ENCODE data around the gene TBC1D22A. TPM values are rescaled to one million over a fixed set of nuclear protein-coding genes. Genes with fewer than 3 reads are reported as not detected.

The TBC1D22A gene
- total RNA-seq, 1 donor from 2014 or later = 34.1 TPM

DNA sequence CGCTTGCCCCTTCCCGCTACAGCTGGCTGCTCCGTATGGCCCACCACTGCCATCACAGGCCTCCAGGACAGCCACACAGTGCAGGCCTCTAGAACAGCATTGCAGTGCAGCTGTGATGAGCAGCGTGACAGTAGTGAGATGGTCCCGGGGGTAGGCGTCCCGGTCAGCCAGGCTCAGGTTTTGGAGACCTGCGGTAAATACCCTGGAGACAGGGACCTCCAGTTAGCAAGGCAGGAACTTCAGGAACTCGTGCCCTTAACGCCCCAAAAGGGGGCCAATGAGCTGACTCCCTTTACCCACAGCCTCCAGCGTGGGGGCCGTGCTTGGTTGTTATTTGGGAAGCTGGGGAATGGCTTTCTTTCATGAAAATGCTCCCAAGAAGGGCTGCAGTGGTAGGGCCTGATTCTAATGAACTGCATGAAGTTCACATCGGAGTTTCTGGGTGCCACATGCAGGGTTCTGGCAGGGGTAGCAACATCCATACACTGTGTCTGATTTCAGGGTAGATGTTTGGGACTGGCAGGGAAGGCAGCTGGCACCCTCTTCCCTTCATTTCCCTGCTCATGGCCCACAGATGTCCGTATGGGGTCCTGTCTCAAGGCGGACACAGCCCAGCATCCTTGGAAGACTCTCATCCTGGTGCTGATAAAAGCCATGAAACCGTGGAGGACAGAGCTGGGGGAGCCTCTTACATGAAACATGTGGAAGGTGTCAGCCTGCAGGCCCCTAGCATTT is 440.5 kb downstream of the TBC1D22A start:
- no peaks in the 10 kb centered on the region for H3K27me3 ChIP-seq (ENCODE audit: low read depth)

DNA sequence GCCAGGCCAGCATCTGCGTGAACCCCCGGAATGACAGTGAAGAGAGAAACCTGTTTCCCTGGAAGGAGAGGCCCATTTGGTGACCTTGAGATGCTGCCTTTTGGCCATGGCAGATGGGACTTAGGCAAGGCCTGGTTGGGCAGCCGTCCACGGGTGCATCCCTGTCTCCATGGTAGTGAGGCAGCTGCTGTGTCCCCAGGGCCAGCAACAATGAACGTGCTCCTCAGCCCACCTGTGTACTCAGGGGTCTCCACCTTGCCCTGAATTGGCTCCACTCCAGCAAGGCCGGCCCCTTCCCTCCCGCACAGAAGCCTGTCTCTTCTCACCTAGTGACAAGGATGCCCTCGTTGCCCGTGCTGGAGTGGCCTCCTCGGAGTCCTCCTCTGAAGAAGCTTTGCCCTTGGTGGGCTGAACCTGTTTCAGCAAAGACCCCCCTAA is 441.1 kb downstream of the TBC1D22A start:
- no peak for TF ChIP-seq CTCF (IDR thresholded peaks at IDR 0.05)
- Histone ChIP-seq H3K4me3 (no peak overlapping the region), H3K27ac (no peak overlapping the region), H3K36me3 (no peaks in the 10 kb centered on the region), H3K4me1 (no peaks in the 10 kb centered on the region), H3K9me3 (no peaks in the 10 kb centered on the region), H3K27me3 (ENCODE audit: low read depth) (no peaks in the 10 kb centered on the region)
- DNase-seq = no peak
- intact Hi-C loops (cut with DNase I) = no loop called here
- no peak for ATAC-seq

More for the DNA sequence above, 440.5 kb downstream of the TBC1D22A start:
- no peak overlapping the region for H3K27ac ChIP-seq
- no peaks in the 10 kb centered on the region for H3K36me3 ChIP-seq
- no peaks in the 10 kb centered on the region for H3K4me1 ChIP-seq
- DNase-seq (no peak), ATAC-seq (no peak)
- no peak for TF ChIP-seq CTCF (IDR thresholded peaks at IDR 0.05)
- intact Hi-C loops (cut with DNase I) = no loop called here
- no peak overlapping the region for H3K4me3 ChIP-seq
- no peaks in the 10 kb centered on the region for H3K9me3 ChIP-seq

GRCh38 chr22:47204002-47204979 is 441.8 kb downstream of the TBC1D22A start:
- ATAC-seq (no peak), DNase-seq (no peak)
- Histone ChIP-seq H3K4me1 (no peaks in the 10 kb centered on the region), H3K4me3 (no peak overlapping the region), H3K9me3 (no peaks in the 10 kb centered on the region), H3K27ac (no peak overlapping the region), H3K36me3 (no peaks in the 10 kb centered on the region), H3K27me3 (ENCODE audit: low read depth) (peaks cover 3% of the 10 kb centered on the region)
- intact Hi-C loops (cut with DNase I) = no loop called here
- TF ChIP-seq CTCF (IDR thresholded peaks at IDR 0.05) = no peak

- Histone ChIP-seq H3K4me3 (no peak overlapping the region), H3K27ac (no peak overlapping the region), H3K4me1 (no peaks in the 10 kb centered on the region), H3K9me3 (no peaks in the 10 kb centered on the region), H3K27me3 (ENCODE audit: low read depth) (peaks cover 6% of the 10 kb centered on the region), H3K36me3 (no peaks in the 10 kb centered on the region)
- DNase-seq = no peak
- TF ChIP-seq CTCF (IDR thresholded peaks at IDR 0.05) = no peak
- intact Hi-C loops (cut with DNase I) = no loop called here
- no peak for ATAC-seq
Measured at GRCh38 chr22:47205081-47205491, 442.6 kb downstream of the TBC1D22A start.

DNA sequence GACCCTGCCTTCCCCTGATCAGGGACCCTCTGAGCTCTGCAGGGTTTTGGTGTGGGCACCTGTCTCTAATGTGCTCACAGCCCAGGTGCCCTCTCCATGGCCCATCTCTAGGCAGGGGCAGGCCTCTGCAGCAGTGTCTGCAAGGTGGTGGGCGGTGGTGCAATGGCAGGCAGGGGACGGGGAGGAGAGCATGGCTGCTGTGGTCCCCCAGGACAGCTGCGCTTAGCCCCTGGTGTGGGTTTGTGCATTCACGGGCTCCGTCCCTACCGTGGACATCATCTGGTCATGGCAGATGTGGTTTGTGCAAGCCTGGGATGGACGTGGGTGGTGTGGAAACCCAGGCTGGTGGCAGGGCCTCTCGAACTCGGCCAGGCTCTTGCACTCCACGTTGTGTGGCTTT is 443.1 kb downstream of the TBC1D22A start:
- no peak overlapping the region for H3K27ac ChIP-seq
- no peaks in the 10 kb centered on the region for H3K36me3 ChIP-seq
- no peaks in the 10 kb centered on the region for H3K9me3 ChIP-seq
- H3K27me3 ChIP-seq (ENCODE audit: low read depth) = peaks cover 6% of the 10 kb centered on the region
- ATAC-seq = no peak
- intact Hi-C loops (cut with DNase I) = no loop called here
- DNase-seq = no peak
- H3K4me1 ChIP-seq = no peaks in the 10 kb centered on the region
- H3K4me3 ChIP-seq = no peak overlapping the region
- TF ChIP-seq CTCF (IDR thresholded peaks at IDR 0.05) = no peak

All from lower lobe of right lung (tissue), 2 donors.